Glutamatergic neuron (in vitro differentiated cells): ENCODE results near the gene MT1H. TPM values are rescaled to one million over a fixed set of nuclear protein-coding genes. Genes with fewer than 3 reads are reported as not detected.

Experiments used
- DNase-seq: peaks from one replicate; pipeline ENCODE4 v3.0.0; 2022
- H3K27ac Mint-ChIP-seq: one replicate; pipeline ENCODE4 v1.8.0; 2020; ENCODE audit warnings: mild to moderate bottlenecking, mixed read lengths, inconsistent platforms; ENCODE audit not compliant: unreplicated experiment
- H3K27me3 Mint-ChIP-seq: one replicate; pipeline ENCODE4 v1.8.0; 2020; ENCODE audit warnings: mild to moderate bottlenecking, moderate library complexity, mixed read lengths, inconsistent platforms; ENCODE audit not compliant: unreplicated experiment
- H3K36me3 Mint-ChIP-seq: one replicate; pipeline ENCODE4 v1.8.0; 2020; ENCODE audit warnings: mild to moderate bottlenecking, mixed read lengths, inconsistent platforms; ENCODE audit not compliant: unreplicated experiment
- H3K4me1 Mint-ChIP-seq: one replicate; pipeline ENCODE4 v1.8.0; 2020; ENCODE audit warnings: mild to moderate bottlenecking, low read depth, mixed read lengths, inconsistent platforms; ENCODE audit not compliant: unreplicated experiment
- H3K4me3 Mint-ChIP-seq: one replicate; pipeline ENCODE4 v1.8.0; 2020; ENCODE audit warnings: mild to moderate bottlenecking, mixed read lengths, inconsistent platforms; ENCODE audit not compliant: unreplicated experiment
- H3K9me3 Mint-ChIP-seq: one replicate; pipeline ENCODE4 v1.8.0; 2020; ENCODE audit warnings: mild to moderate bottlenecking, moderate library complexity, mixed read lengths, inconsistent platforms; ENCODE audit not compliant: unreplicated experiment
- CTCF ChIP-seq: fragments of 200-600 bp; sonication (generic); IDR thresholded peaks from one replicate; pipeline ENCODE4 v1.5.0; 2021; ENCODE audit not compliant: partially characterized antibody, unreplicated experiment
- total RNA-seq: library from RNA; stranded (reverse); fragmentation: NEBNext Ultra II Directional; extraction: Animal tissue kit (Norgen Biotek cat#: 25700); gene quantifications from one replicate; pipeline ENCODE4 v1.2.1, GENCODE V29; 2021; ENCODE audit not compliant: unreplicated experiment

The MT1H gene
- total RNA-seq, 1 donor from 2014 or later, result not detected

- H3K4me1 Mint-ChIP-seq, result no peaks in the 10 kb centered on the region
- no peak for TF ChIP-seq CTCF
- no peaks in the 10 kb centered on the region for H3K27me3 Mint-ChIP-seq
- H3K9me3 Mint-ChIP-seq, result peaks cover 8% of the 10 kb centered on the region
- DNase-seq, result no peak
- no peak overlapping the region for H3K27ac Mint-ChIP-seq
- peaks cover 12% of the 10 kb centered on the region for H3K36me3 Mint-ChIP-seq
- H3K4me3 Mint-ChIP-seq, result no peak overlapping the region
Observed at GRCh38 chr16:56689171-56689570, 19.6 kb downstream of the MT1H start.

- Mint-ChIP-seq H3K36me3 (peaks cover 12% of the 10 kb centered on the region), H3K27ac (no peak overlapping the region), H3K4me1 (no peaks in the 10 kb centered on the region), H3K4me3 (no peak overlapping the region), H3K27me3 (no peaks in the 10 kb centered on the region), H3K9me3 (peaks cover 10% of the 10 kb centered on the region)
- DNase-seq, result no peak
- TF ChIP-seq CTCF, result no peak
Observed at GRCh38 chr16:56690420-56691122, 21.0 kb downstream of the MT1H start.

- H3K27me3 Mint-ChIP-seq, result no peaks in the 10 kb centered on the region
- H3K4me3 Mint-ChIP-seq, result no peak overlapping the region
- H3K9me3 Mint-ChIP-seq, result peaks cover 10% of the 10 kb centered on the region
- TF ChIP-seq CTCF, result no peak
- H3K36me3 Mint-ChIP-seq, result peaks cover 7% of the 10 kb centered on the region
- H3K27ac Mint-ChIP-seq, result no peak overlapping the region
- no peak for DNase-seq
- no peaks in the 10 kb centered on the region for H3K4me1 Mint-ChIP-seq
Observed at GRCh38 chr16:56691885-56692284, 22.3 kb downstream of the MT1H start.

- Mint-ChIP-seq H3K4me1 (no peaks in the 10 kb centered on the region), H3K27me3 (peaks cover 3% of the 10 kb centered on the region), H3K4me3 (no peak overlapping the region), H3K27ac (no peak overlapping the region), H3K36me3 (no peaks in the 10 kb centered on the region), H3K9me3 (peaks cover 4% of the 10 kb centered on the region)
- DNase-seq, result no peak
- TF ChIP-seq CTCF, result no peak
Observed at GRCh38 chr16:56695246-56695645, 25.6 kb downstream of the MT1H start.

- H3K4me1 Mint-ChIP-seq, result no peaks in the 10 kb centered on the region
- no peak for TF ChIP-seq CTCF
- peaks cover 3% of the 10 kb centered on the region for H3K27me3 Mint-ChIP-seq
- H3K36me3 Mint-ChIP-seq, result no peaks in the 10 kb centered on the region
- DNase-seq, result no peak
- H3K9me3 Mint-ChIP-seq, result peaks cover 2% of the 10 kb centered on the region
- H3K27ac Mint-ChIP-seq, result no peak overlapping the region
- H3K4me3 Mint-ChIP-seq, result no peak overlapping the region
Observed at GRCh38 chr16:56697456-56698155, 28.0 kb downstream of the MT1H start.
